Adrenal gland (tissue), 12 donors: ENCODE data around the gene CBX4. TPM values are rescaled to one million over a fixed set of nuclear protein-coding genes. Genes with fewer than 3 reads are reported as not detected.
A peak's percentile ranks its signal among the peaks of the same experiment; 100 is the strongest.

Source experiments
- DNase-seq, 7 donors: peaks; one replicate each; pipeline ENCODE4 v3.0.0-alpha.2; 2019 to 2020
- H3K27ac ChIP-seq, 5 donors: fragments of 200-600 bp; sonication (generic) in 4 of 5; 1 replicate in 3 of 5; 2 replicates in 2 of 5; pipeline versions ENCODE4 v1.5.1 to v1.8.0; 2016 to 2020; ENCODE audit warnings: mild to moderate bottlenecking in 1 of 5
- H3K27me3 ChIP-seq: fragments of 200-600 bp; 2 replicates; pipeline ENCODE4 v1.8.0; 2021
- H3K36me3 ChIP-seq, 2 donors: fragments of 200-600 bp; replicated peaks in 1 of 2; 1 replicate in 1 of 2; 2 replicates in 1 of 2; pipeline versions ENCODE4 v1.5.1 to v1.8.0; 2018 to 2022
- H3K4me1 ChIP-seq, 2 donors: fragments of 200-600 bp; replicated peaks in 1 of 2; 1 replicate in 1 of 2; 2 replicates in 1 of 2; pipeline versions ENCODE4 v1.5.1 to v1.8.0; 2018 to 2021
- H3K4me3 ChIP-seq, 4 donors: fragments of 200-600 bp; sonication (generic) in 3 of 4; one replicate each; pipeline ENCODE4 v1.5.1; 2016 to 2018
- H3K9me3 ChIP-seq, 3 donors: fragments of 200-600 bp; sonication (generic) in 1 of 3; replicated peaks in 1 of 3; 1 replicate in 2 of 3; 2 replicates in 1 of 3; pipeline versions ENCODE4 v1.5.1 to v1.8.0; 2016 to 2021
- CTCF ChIP-seq, 6 experiments: fragments of 450-650 bp in 4 of 6; fragments of 200-600 bp in 2 of 6; sonication (generic) in 1 of 6; IDR thresholded peaks; 1 replicate in 5 of 6; 2 replicates in 1 of 6; pipeline versions ENCODE4 v1.5.1 to v1.8.0; 2016 to 2021; ENCODE audit warnings: antibody characterized with exemption in 6 of 6, mild to moderate bottlenecking in 2 of 6, moderate library complexity in 1 of 6
- POLR2A ChIP-seq, 2 donors: fragments of 450-650 bp; IDR thresholded peaks; one replicate each; pipeline ENCODE4 v1.6.1; 2017; ENCODE audit warnings: antibody characterized with exemption in 2 of 2, mild to moderate bottlenecking in 2 of 2, moderate library complexity in 1 of 2
- WGBS, 4 donors: extraction: QIAGEN DNeasy Blood & Tissue Kit in 2 of 4; methylation state at CpG; one replicate each; pipeline versions ENCODE4 v1.1.5 to v1.1.7; 2013 to 2017; 5-methylcytosine and 5-hydroxymethylcytosine counted together
- intact Hi-C, 2 donors: fragments of 100-400 bp; cut with DNase I; formaldehyde crosslinking; loops; one replicate each; pipeline versions ENCODE4 v1.14.1 to v1.15.0; 2022 to 2023
- polyA plus RNA-seq, 3 donors: library from polyadenylated mRNA; stranded (reverse); fragments of 200-250 nt in 2 of 3; fragments of 350-450 nt in 1 of 3; fragmentation: Illumina TruSeq in 1 of 3; extraction: RNeasy Lipid Tissue Mini Kit (QIAGEN cat#74804) in 1 of 3; gene quantifications; one replicate each; pipeline ENCODE4 v1.2.3, GENCODE V29; 2013 to 2014
- total RNA-seq, 9 donors: library from RNA; depleted of rRNA in 4 of 9; stranded (reverse); fragments of >200 nt in 4 of 9; fragments of 120-200 nt in 1 of 9; fragmentation: NEBNext Ultra II Directional in 1 of 9; extraction: Animal tissue kit (Norgen Biotek cat#: 25700) in 1 of 9; gene quantifications; one replicate each; pipeline versions ENCODE4 v1.1.0 to v1.2.4, GENCODE V29; 2013 to 2023
- donor health status: healthy with polysubstance abuse.
- donor health status: Bipolar disorder and iron deficiency.
- donor health status: DM: yes; HTN: yes; CAD: no.
- donor health status: DM: no; HTN: no; CAD: no.
- donor health status: DM: no; HTN: no; CAD: no.
- donor health status: DM: yes; HTN: yes; CAD: no.

The CBX4 gene
- total and polyA plus RNA-seq, 12 donors: 5.4 to 39.3 (median 17.0) TPM

GRCh38 chr17:79800325-79801155 lies 38.7 kb downstream of the CBX4 start:
- Histone ChIP-seq H3K36me3 (no peaks in the 10 kb centered on the region), H3K27me3 (peaks cover 78% of the 10 kb centered on the region), H3K4me1 (peaks cover 13 to 30% of the 10 kb centered on the region in 2 donors), H3K9me3 (no peaks in the 10 kb centered on the region), H3K4me3 (peak overlapping the region in 1 of 4 donors; percentile 11), H3K27ac (no peak overlapping the region)
- peak in 1 of 7 donors; percentile 39 for DNase-seq
- WGBS, 4 donors: 2 to 5% (median 2%) methylated on average over 24 to 44 of the region's 44 CpGs
- TF ChIP-seq POLR2A (IDR thresholded peaks at IDR 0.05) (no peak), CTCF (IDR thresholded peaks at IDR 0.05) (no peak)
- intact Hi-C loops: loop anchor here in 1 of 2 donors (5.0 kb wide), 1 partner anchor 37 kb away; the partner anchor contains the start of gene CBX4

GRCh38 chr17:79799538-79800324 lies 39.5 kb downstream of the CBX4 start:
- 5 to 10% (median 7%) methylated on average over 24 to 31 of the region's 31 CpGs for WGBS, 4 donors
- Histone ChIP-seq H3K4me1 (peaks cover 13 to 30% of the 10 kb centered on the region in 2 donors), H3K36me3 (no peaks in the 10 kb centered on the region), H3K4me3 (no peak overlapping the region), H3K27me3 (peaks cover 70% of the 10 kb centered on the region), H3K9me3 (no peaks in the 10 kb centered on the region), H3K27ac (no peak overlapping the region)
- TF ChIP-seq POLR2A (IDR thresholded peaks at IDR 0.05) (no peak), CTCF (IDR thresholded peaks at IDR 0.05) (no peak)
- DNase-seq: no peak
- intact Hi-C loops: loop anchor here (2.0 to 5.0 kb wide), 2 partner anchors 38 to 41 kb away; partner anchors contain the start of gene CBX4 (in 1 of the 2)

- Histone ChIP-seq H3K36me3 (no peaks in the 10 kb centered on the region), H3K27ac (no peak overlapping the region), H3K4me3 (no peak overlapping the region), H3K9me3 (no peaks in the 10 kb centered on the region), H3K27me3 (peaks cover 64% of the 10 kb centered on the region), H3K4me1 (peaks cover 13 to 30% of the 10 kb centered on the region in 2 donors)
- no peak for DNase-seq
- 3 to 6% (median 5%) methylated on average over 11 to 23 of the region's 23 CpGs for WGBS, 4 donors
- TF ChIP-seq CTCF (IDR thresholded peaks at IDR 0.05): no peak
- TF ChIP-seq POLR2A (IDR thresholded peaks at IDR 0.05): no peak
- intact Hi-C loops: loop anchor here in 1 of 2 donors (2.0 kb wide), 1 partner anchor 42 kb away; no protein-coding TSS in a partner anchor
These were observed 40.1 kb downstream of the CBX4 start for GRCh38 chr17:79799174-79799537.
